Epithelial cell of esophagus (primary cell): ENCODE data around the gene RTP5.

Source experiments
- DNase-seq: peaks from one replicate; pipeline ENCODE4 v3.0.0; 2010; ENCODE audit warnings: low read depth
- H3K4me3 ChIP-seq: 2 replicates; pipeline ENCODE4 v1.5.1; 2011; ENCODE audit warnings: mild to moderate bottlenecking, low read length, control low read depth
- TF ChIP-seq, protein P1 (sequence below): IDR thresholded peaks from 2 replicates; pipeline ENCODE4 v1.5.1; 2011; ENCODE audit warnings: low read depth, mild to moderate bottlenecking, low read length, control low read depth, inconsistent platforms; ENCODE audit not compliant: insufficient read depth; ENCODE audit errors: missing control alignments

RTP5 gene

DNA sequence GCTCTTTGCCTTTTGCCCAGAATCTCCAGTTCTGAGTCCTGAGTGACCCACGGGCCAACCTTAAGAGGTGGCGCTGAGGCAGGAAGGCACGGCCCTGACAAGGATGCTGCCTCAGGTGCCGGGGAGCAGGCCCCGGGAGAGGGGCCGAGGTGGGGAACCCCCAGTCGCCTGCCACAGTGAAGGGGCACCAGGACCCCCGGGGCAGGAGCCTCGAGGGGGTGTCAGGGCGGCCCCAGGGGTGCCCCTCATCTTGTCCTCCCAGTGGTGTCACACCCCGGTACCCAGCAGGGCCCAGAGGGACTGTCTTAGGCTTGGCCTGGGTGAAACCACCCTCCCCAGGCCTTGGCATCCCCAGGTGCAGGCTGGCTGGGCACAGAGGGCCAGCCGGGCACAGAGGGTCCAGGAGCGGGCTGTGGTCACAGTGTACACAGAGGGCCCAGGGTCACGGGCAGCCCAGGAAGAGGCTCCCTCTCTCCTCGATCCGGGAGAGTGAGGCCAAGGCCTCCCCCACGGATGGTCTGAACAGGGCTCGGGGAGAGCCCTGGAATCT, 11.9 kb upstream of the RTP5 start:
- no peak overlapping the region for H3K4me3 ChIP-seq
- TF ChIP-seq, protein P1, sequence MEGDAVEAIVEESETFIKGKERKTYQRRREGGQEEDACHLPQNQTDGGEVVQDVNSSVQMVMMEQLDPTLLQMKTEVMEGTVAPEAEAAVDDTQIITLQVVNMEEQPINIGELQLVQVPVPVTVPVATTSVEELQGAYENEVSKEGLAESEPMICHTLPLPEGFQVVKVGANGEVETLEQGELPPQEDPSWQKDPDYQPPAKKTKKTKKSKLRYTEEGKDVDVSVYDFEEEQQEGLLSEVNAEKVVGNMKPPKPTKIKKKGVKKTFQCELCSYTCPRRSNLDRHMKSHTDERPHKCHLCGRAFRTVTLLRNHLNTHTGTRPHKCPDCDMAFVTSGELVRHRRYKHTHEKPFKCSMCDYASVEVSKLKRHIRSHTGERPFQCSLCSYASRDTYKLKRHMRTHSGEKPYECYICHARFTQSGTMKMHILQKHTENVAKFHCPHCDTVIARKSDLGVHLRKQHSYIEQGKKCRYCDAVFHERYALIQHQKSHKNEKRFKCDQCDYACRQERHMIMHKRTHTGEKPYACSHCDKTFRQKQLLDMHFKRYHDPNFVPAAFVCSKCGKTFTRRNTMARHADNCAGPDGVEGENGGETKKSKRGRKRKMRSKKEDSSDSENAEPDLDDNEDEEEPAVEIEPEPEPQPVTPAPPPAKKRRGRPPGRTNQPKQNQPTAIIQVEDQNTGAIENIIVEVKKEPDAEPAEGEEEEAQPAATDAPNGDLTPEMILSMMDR, result no peak

DNA sequence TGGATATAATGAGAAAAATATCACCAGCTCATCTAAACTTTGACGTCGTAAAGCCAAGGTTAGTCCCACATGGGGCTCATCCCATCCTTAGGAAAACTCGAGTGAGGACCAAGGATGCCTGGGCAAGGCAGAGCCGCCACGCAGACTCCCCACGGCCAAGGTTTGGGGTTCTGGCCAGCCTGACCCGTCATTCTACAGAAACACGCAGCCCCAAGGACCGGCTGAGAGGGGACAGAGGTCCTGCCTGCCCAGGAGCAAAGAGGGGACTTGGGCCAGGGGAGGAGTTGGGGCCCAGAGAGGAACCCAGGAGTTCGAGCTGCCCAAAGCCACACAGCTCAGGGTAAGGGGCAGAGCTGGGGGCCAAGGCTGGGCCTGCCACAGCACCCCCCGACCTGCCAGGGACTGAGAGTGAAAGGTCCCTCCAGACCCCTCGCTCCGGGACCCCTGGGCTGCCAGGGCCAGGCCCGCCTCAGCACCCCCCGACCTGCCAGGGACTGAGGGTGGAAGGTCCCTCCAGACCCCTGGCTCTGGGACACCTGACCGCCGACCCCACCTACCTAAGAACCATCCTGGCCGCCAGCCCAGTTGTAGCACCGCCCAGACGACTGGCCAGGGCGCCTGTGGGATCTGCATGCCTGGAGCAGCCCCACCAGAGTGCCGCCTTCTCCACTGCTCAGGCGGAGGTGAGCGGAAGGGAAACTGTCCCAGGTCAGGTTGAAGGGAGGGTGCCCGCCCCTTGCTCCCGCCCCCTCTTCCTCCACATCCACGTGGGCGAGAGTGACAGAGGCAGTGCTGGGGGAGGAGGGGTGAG, 11.1 kb upstream of the RTP5 start, which contains the start of gene PDCD1:
Gene PDCD1 (minus strand): TSS at position 689 of the 811 bp plus-strand sequence. CDS start 56 bp downstream, at position 633.
- TF ChIP-seq, protein P1, result no peak
- DNase-seq, result no peak
- H3K4me3 ChIP-seq, result no peak within 1 kb of the TSS

More for the DNA sequence above, 11.9 kb upstream of the RTP5 start:
- DNase-seq, result no peak

DNA sequence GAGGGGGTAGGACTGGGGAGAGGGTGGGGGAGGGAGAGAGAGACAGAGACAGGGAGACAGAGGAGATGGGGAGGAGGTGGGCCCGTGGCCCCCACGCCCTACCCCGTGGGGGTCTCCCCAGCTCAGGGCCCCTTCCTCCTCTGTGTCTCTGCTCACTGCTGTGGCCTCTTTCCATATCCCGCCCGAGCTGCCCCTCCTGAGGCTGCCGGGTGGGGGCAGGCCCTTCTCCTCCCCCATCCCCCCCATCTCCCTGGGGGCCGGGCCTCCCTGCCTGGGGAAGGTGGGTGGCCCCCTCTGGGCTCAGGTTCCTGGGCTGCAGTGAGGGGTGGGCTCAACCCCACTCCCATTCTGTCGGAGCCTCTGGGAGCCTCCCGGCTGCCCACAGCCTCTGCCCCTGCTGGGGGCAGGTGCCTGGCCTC, 10.5 kb upstream of the RTP5 start:
- no peak for DNase-seq
- TF ChIP-seq, protein P1, result no peak
- no peak overlapping the region for H3K4me3 ChIP-seq

DNA sequence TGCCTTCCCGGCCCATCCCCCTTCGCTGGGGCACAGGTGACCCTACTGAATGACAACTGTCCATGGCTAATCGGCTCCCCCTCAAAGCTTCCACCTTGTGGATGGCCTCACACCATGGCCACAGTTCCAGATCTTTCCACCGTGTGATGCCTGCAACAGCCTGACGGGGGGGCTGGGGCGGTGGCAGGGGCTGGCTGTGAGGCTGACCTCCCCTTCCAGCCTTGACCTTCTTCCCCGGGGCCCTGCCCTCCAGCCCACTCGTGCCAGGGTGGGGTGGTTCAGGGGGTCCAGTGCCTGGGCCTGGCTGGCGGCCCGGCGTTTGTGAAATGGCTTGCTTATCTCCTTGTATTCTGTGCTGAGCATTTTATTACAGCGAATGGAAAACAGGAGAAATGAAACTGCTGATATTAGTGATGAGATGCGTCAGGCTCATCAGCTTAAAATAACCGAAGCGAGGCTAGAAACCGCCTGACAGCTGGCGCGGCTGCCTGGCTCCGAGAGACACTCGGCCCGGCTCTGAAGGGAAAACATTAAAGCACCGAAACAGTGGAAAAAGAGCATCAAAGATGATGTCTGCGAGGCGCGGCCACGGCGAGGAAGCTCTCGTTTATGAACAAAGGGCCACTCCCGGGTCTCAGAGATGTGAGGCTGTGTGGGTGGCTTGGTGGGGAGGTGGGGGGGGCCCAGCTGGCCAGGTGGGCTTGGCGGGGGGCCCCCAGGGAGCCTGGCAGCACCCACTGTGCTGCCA, 9.9 kb upstream of the RTP5 start:
- no peak for DNase-seq

DNA sequence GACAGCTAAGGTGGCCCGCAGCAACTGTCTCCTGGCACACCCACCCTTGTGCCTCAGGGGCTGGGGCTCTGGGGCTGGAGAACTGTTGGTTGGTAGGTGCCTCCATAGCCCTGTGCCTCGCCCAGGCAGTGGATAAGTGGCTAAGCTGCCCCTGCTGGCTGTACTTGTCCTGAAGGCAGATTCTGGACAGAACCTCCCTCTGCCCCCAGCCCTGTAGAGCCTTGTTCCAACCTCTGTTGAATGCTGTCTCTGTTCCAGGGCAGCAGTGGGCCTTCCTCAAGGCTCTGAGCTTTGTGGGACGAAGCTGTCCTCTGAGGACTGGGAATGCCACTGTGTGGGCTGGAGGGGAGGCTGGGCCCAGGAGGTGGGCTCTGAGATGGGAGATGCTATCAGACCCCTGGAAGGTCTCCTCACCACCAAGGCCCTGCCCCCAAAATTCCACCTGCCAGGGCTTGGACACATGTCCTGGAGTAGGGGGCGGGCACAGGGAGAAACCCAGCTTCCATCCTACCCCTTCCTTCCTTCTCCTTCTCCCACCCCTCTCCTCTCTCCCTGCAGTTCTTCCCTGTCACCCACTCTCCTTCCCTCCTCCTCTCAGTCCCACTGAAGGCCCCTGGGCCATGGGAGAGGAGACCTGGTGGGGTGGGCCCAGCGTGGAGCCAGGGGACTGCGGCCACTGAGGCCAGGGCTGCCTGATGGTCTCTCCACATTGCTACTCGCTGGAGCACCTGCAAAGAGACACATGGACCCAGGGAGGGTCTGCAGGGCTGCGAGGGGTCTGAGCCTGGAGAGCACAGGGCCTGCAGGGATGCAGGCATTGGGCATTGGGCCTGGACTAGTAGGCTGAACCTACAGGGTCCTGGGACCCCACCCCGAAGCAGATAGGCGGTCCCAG, 9.1 kb upstream of the RTP5 start:
- no peak overlapping the region for H3K4me3 ChIP-seq
- TF ChIP-seq, protein P1, result no peak
- DNase-seq, result no peak

More for the DNA sequence above, 9.9 kb upstream of the RTP5 start:
- TF ChIP-seq, protein P1, result peak; percentile 18
- no peak overlapping the region for H3K4me3 ChIP-seq

DNA sequence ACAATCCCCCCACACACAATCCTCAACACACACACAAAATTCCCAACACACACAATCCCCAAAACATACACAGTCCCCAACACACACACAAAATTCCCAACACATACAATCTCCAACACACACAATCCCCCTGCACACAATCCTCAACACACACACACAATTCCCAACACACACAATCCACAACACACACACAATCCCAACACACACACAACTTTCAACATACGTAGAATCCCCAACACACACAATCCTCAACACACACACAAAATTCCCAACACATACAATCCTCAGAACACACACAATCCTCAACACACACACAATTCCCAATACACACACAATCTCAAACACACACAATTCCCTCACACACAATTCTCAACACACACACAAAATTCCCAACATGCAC, 8.3 kb upstream of the RTP5 start:
- no peak overlapping the region for H3K4me3 ChIP-seq
- TF ChIP-seq, protein P1, result no peak
- no peak for DNase-seq
